A673 (cell line): ENCODE data around the gene CYTH4. TPM values are rescaled to one million over a fixed set of nuclear protein-coding genes. Genes with fewer than 3 reads are reported as not detected.

Experiments used
- BruUV-seq: library from RNA; stranded (reverse); fragments of 400-500 nt; replicated peaks from 2 replicates; lab custom pipeline; 2021; lab: Mats Ljungman, UMichigan
- CTCF ChIA-PET: fragments of 300-600 bp; sonication (Branson Sonifier 250); formaldehyde crosslinking; loops from one replicate; lab custom pipeline; 2022; ENCODE audit warnings: antibody characterized with exemption; lab: Charles Lee
- POLR2A ChIA-PET: fragments of 300-600 bp; sonication (Branson Sonifier 250); formaldehyde crosslinking; loops from one replicate; lab custom pipeline; 2022; ENCODE audit warnings: antibody characterized with exemption; ENCODE audit not compliant: low non-redundant PET; lab: Charles Lee
- DNase-seq: peaks from one replicate; pipeline ENCODE4 v3.0.0-alpha.2; 2015; ENCODE audit warnings: low spot score
- H3K27ac ChIP-seq: fragments of 200-600 bp; sonication (generic); 2 replicates; pipeline ENCODE4 v1.5.1; 2016; ENCODE audit warnings: mixed run types, low read depth, mild to moderate bottlenecking, mixed read lengths, antibody characterized with exemption, low read length; ENCODE audit not compliant: poor library complexity, severe bottlenecking
- H3K27me3 ChIP-seq: fragments of 200-600 bp; sonication (generic); replicated peaks from 2 replicates; pipeline ENCODE4 v1.6.1; 2017; ENCODE audit warnings: mixed run types, low read depth, mild to moderate bottlenecking, mixed read lengths, antibody characterized with exemption, low read length; ENCODE audit not compliant: insufficient read depth, poor library complexity
- H3K36me3 ChIP-seq: fragments of 200-600 bp; sonication (generic); 2 replicates; pipeline ENCODE4 v1.6.1; 2016; ENCODE audit warnings: mixed run types, mild to moderate bottlenecking, mixed read lengths, antibody characterized with exemption, low read length; ENCODE audit not compliant: insufficient read depth, poor library complexity, severe bottlenecking
- H3K4me1 ChIP-seq: fragments of 200-600 bp; sonication (generic); 2 replicates; pipeline ENCODE4 v1.6.1; 2017; ENCODE audit warnings: mixed run types, mild to moderate bottlenecking, mixed read lengths, antibody characterized with exemption, low read length; ENCODE audit not compliant: insufficient read depth, poor library complexity, severe bottlenecking
- H3K4me3 ChIP-seq: fragments of 200-600 bp; sonication (generic); 2 replicates; pipeline ENCODE4 v1.5.1; 2016; ENCODE audit warnings: low read depth, mixed run types, mild to moderate bottlenecking, mixed read lengths, low read length; ENCODE audit not compliant: poor library complexity, severe bottlenecking
- H3K9me3 ChIP-seq: fragments of 200-600 bp; sonication (generic); 2 replicates; pipeline ENCODE4 v1.6.1; 2016; ENCODE audit warnings: mixed run types, low read depth, mild to moderate bottlenecking, mixed read lengths, antibody characterized with exemption, low read length; ENCODE audit not compliant: poor library complexity, severe bottlenecking
- EZH2 ChIP-seq: fragments of 200-600 bp; sonication (generic); IDR thresholded peaks from 2 replicates; pipeline ENCODE4 v1.6.1; 2017; ENCODE audit warnings: borderline replicate concordance, low read depth, mild to moderate bottlenecking, mixed read lengths, antibody characterized with exemption, low read length; ENCODE audit not compliant: poor library complexity, severe bottlenecking
- intact Hi-C: fragments of 100-400 bp; cut with micrococcal nuclease; formaldehyde crosslinking; loops from one replicate; pipeline ENCODE4 v1.10.0; 2022; ENCODE audit not compliant: unreplicated experiment
- total RNA-seq: library from RNA; stranded (reverse); gene quantifications from 2 replicates; pipeline ENCODE4 v1.2.3, GENCODE V29; 2021
- TF ChIP-seq, protein P1 (sequence below): fragments of 300-800, 200-600 bp; sonication (generic); conservative IDR thresholded peaks from 2 replicates; pipeline ENCODE4 v1.5.1; 2017; ENCODE audit warnings: low read depth, mild to moderate bottlenecking, antibody characterized with exemption, low read length, moderate library complexity, mixed read lengths

The CYTH4 gene
- total RNA-seq, 1 experiment from 2014 or later: not detected

DNA sequence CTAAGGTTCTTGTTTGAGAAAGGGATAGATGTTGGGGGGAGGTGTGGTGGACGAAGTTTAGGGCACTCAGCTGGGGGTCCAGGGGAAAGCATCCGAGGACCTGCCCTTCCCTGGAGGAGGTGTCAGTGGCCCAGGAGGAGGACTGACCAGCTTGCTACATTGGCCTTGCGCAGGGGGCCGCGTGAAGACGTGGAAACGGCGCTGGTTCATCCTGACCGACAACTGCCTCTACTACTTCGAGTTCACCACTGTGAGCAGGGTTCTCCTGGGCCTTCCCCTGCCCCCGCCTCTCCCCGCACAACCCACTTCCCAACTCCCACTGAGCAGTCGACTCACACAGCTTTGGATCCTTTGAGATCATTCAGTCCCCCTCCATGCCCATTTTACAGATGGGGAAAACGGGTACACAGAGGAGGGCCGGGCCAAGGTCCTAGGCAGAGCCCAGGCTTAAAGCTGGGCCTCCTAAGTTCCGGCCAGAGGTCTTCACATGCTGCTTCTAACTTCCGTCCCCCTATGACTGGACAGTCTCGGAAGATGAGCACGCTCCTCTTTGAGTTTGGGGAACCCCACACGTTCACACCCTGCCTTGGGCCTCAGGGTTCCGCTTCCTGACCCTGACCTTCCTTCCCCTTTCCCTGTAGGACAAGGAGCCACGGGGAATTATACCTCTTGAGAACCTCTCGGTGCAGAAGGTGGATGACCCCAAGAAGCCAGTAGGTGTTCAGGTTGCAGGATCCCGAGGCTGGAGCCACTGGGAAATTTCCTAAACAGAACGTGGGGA lies 28.7 kb downstream of the CYTH4 start:
- H3K4me3 ChIP-seq: no peak overlapping the region
- peaks cover 14% of the 10 kb centered on the region for H3K4me1 ChIP-seq
- H3K27ac ChIP-seq: no peak overlapping the region
- H3K9me3 ChIP-seq: no peaks in the 10 kb centered on the region
- ChIA-PET POLR2A (no interaction called here), CTCF (no interaction called here)
- H3K36me3 ChIP-seq: no peaks in the 10 kb centered on the region
- no peaks in the 10 kb centered on the region for H3K27me3 ChIP-seq
- DNase-seq: no peak
- no TSS peak for BruUV-seq
- TF ChIP-seq, protein P1, sequence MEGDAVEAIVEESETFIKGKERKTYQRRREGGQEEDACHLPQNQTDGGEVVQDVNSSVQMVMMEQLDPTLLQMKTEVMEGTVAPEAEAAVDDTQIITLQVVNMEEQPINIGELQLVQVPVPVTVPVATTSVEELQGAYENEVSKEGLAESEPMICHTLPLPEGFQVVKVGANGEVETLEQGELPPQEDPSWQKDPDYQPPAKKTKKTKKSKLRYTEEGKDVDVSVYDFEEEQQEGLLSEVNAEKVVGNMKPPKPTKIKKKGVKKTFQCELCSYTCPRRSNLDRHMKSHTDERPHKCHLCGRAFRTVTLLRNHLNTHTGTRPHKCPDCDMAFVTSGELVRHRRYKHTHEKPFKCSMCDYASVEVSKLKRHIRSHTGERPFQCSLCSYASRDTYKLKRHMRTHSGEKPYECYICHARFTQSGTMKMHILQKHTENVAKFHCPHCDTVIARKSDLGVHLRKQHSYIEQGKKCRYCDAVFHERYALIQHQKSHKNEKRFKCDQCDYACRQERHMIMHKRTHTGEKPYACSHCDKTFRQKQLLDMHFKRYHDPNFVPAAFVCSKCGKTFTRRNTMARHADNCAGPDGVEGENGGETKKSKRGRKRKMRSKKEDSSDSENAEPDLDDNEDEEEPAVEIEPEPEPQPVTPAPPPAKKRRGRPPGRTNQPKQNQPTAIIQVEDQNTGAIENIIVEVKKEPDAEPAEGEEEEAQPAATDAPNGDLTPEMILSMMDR: no peak
- TF ChIP-seq EZH2: no peak
- intact Hi-C loops: loop anchor here (10.0 kb wide), 1 partner anchor 254 kb away; the partner anchor contains the start of gene CDC42EP1

DNA sequence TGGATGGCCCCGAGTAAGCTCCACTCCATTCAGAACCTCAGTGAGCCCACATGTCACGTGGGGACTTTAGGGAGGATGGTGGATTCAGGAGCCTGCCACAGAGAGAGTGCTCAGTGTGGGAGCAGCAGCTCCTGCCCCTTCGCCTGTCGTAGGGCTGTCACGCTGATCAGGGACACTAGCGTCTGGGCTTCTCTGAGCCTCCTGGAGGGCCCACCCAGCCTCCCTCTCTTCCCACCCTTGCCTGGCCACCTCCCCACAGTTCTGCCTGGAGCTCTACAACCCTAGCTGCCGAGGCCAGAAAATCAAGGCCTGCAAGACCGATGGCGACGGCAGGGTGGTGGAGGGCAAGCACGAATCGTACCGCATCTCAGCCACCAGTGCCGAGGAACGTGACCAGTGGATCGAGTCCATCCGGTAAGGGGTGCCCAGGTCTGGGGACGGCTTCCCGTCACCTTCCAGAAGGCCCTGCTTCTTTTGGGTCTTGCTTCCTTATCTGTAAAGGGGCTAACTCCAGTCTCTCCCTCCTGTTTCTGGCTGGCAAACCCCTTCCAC lies 29.5 kb downstream of the CYTH4 start:
- no peaks in the 10 kb centered on the region for H3K36me3 ChIP-seq
- no peak for DNase-seq
- no peaks in the 10 kb centered on the region for H3K9me3 ChIP-seq
- no peak overlapping the region for H3K27ac ChIP-seq
- no peak overlapping the region for H3K4me3 ChIP-seq
- CTCF ChIA-PET: no interaction called here
- H3K27me3 ChIP-seq: no peaks in the 10 kb centered on the region
- intact Hi-C loops: loop anchor here (10.0 kb wide), 1 partner anchor 253 kb away; the partner anchor contains the start of gene CDC42EP1
- POLR2A ChIA-PET: no interaction called here
- no TSS peak for BruUV-seq
- H3K4me1 ChIP-seq: peaks cover 14% of the 10 kb centered on the region
- TF ChIP-seq, protein P1: no peak
- TF ChIP-seq EZH2: no peak

- DNase-seq: no peak
- no TSS peak for BruUV-seq
- intact Hi-C loops: loop anchor here (10.0 kb wide), 1 partner anchor 252 kb away; the partner anchor contains the start of gene CDC42EP1
- Histone ChIP-seq H3K9me3 (no peaks in the 10 kb centered on the region), H3K4me3 (no peak overlapping the region), H3K27ac (no peak overlapping the region), H3K36me3 (no peaks in the 10 kb centered on the region), H3K27me3 (no peaks in the 10 kb centered on the region), H3K4me1 (peaks cover 5% of the 10 kb centered on the region)
- TF ChIP-seq, protein P1: no peak
- no peak for TF ChIP-seq EZH2
- ChIA-PET CTCF (no interaction called here), POLR2A (no interaction called here)
Observed at GRCh38 chr22:37312549-37313183, 30.4 kb downstream of the CYTH4 start.
